Skin epidermis (tissue), 12 donors: ENCODE results near the gene WDR93.
A peak's percentile ranks its signal among the peaks of the same experiment; 100 is the strongest.

Experiments
- H3K27ac ChIP-seq, 21 experiments: fragments of 200-600 bp; sonication (generic) in 11 of 21; one replicate each; pipeline ENCODE4 v1.5.0; 2020; ENCODE audit warnings: mild to moderate bottlenecking in 3 of 21, inconsistent platforms in 2 of 21, moderate library complexity in 2 of 21
- H3K4me3 ChIP-seq, 7 experiments: fragments of 200-600 bp; sonication (generic) in 2 of 7; one replicate each; pipeline ENCODE4 v1.5.0; 2020; ENCODE audit warnings: inconsistent platforms in 2 of 7, mild to moderate bottlenecking in 2 of 7, moderate library complexity in 1 of 7

The WDR93 gene

DNA sequence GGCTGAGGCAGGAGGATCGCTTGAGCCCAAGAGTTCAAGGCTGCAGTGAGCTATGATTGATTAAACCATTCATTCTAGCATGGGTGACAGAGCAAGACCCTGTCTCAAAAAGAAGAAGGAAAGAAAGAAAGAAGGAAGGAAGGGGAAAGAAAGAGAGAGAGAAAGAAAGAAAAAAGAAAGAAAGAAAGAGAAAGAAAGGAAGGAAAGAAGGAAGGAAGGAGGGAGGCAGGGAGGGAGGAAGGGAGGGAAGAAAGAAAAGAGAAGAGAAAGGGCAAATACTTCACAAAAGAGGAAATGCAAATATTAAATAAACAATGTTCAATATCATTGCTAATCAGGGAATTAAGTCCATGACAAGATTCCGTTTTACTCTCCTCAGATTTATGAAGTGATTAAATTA lies 31.3 kb upstream of the WDR93 start:
- H3K27ac ChIP-seq, result no peak overlapping the region
- no peak overlapping the region for H3K4me3 ChIP-seq

DNA sequence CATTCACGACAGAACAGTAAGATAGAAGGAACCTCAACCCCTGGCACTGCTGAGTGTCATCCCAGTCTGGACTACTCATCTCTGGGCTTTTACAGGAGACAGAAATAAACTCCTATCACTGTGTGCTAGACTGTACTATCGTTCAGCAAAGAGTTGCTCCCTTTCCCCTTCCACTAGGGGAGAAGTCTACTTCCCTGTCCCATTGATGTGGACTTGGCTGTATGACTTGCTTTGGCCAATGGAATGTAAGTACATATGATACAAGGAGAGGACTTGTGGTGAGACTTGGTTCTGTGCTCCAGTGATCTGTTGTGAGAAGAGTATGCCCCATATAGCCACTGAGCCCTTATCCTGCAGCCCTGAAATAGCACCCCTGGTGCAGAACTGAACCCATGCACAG lies 30.1 kb upstream of the WDR93 start:
- Histone ChIP-seq H3K27ac (no peak overlapping the region), H3K4me3 (no peak overlapping the region)

GRCh38 chr15:89662893-89663626 lies 27.6 kb upstream of the WDR93 start:
- H3K27ac ChIP-seq, result peak overlapping the region in 18 of 21 experiments; percentile 21 to 86 (median 61)

GRCh38 chr15:89664441-89665350 lies 25.9 kb upstream of the WDR93 start:
- Histone ChIP-seq H3K27ac (peak overlapping the region in 15 of 21 experiments; percentile 2 to 93 (median 78)), H3K4me3 (peak overlapping the region in 6 of 7 experiments; percentile 13 to 40 (median 32))

More at GRCh38 chr15:89662893-89663626, 27.6 kb upstream of the WDR93 start:
- H3K4me3 ChIP-seq, result no peak overlapping the region

DNA sequence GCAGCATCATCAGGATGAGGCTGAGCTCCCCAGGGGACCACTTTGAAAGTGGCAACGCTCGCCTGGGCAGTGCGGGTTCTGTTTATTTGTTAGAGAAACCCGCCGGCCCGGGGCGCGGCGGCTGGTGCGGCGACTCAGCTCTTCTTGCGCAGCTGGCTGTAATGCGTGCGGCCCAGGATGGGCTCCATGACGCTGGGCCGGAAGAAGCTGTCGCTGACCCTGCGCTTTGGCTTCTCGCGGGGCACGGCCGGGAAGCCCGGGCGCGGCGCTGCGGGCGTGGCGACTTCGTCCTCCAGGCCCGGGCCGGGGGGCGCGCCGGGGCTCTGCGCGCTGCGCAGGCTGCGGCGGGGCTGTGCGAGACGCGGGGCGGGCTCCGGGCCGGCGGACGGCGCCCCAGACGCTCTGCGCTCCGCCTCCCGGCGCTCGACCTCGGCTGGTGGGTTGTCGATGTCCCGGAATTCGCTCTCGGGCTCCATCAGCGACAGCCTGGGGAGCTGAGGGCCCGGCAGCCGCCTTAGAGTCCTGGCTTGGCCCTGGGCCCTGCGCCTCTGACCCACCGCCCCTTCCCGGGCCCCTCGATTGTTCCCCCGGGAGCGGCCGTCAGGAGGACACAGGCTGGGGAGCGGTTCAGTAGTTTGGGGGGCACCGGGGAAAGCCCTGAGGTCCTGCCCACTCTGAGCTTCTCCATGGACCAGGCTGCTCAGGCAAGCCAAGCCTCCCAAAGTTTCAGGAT lies 25.0 kb upstream of the WDR93 start:
- peak overlapping the region in 20 of 21 experiments; percentile 16 to 93 (median 74) for H3K27ac ChIP-seq
- peak overlapping the region; percentile 13 to 40 (median 32) for H3K4me3 ChIP-seq

DNA sequence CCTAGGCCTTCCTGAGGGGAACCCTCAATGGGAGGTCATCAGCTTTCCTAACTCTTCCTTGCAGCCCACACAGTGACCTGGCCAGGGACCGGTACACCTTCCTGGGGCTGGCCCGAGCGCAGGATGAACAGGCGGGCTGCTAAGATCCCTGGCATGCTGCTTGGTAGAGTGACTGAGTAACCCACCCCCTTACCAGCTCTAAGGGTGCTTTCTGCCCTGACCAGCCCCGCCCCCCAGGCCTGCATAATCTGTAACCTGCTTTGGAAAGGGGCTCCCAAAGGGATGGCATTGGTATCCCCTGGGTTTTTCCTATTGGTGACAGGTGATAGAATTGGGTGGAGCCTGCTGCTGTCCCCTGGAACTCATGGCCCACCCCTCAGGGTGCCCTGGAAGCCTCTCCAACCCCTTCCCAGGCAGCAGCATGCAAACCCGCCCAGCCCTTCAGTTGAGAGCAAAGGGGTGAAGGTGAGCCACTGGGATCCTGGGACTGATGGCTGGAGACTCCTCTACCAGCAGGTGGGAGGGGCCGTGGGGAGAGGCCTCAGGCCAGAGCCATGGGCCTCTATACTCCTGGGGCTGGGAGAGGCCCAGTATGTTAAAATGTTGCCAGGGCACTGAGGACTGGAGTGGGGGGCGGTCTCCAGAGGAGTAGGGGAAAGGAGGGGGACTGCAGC lies 24.3 kb upstream of the WDR93 start:
- peak overlapping the region in 3 of 7 experiments; percentile 20 to 40 (median 32) for H3K4me3 ChIP-seq
- H3K27ac ChIP-seq, result peak overlapping the region in 18 of 21 experiments; percentile 16 to 93 (median 76)

- peak overlapping the region in 4 of 21 experiments; percentile 78 to 93 (median 90) for H3K27ac ChIP-seq
- H3K4me3 ChIP-seq, result no peak overlapping the region
Measured at GRCh38 chr15:89666858-89667705, 23.5 kb upstream of the WDR93 start.

GRCh38 chr15:89667706-89667960 lies 23.0 kb upstream of the WDR93 start:
- H3K4me3 ChIP-seq, result no peak overlapping the region

GRCh38 chr15:89668171-89668570 lies 22.4 kb upstream of the WDR93 start:
- no peak overlapping the region for H3K4me3 ChIP-seq
- H3K27ac ChIP-seq, result no peak overlapping the region

More at GRCh38 chr15:89667706-89667960, 23.0 kb upstream of the WDR93 start:
- H3K27ac ChIP-seq, result no peak overlapping the region

GRCh38 chr15:89669309-89669865 lies 21.2 kb upstream of the WDR93 start:
- H3K4me3 ChIP-seq, result no peak overlapping the region
- no peak overlapping the region for H3K27ac ChIP-seq

DNA sequence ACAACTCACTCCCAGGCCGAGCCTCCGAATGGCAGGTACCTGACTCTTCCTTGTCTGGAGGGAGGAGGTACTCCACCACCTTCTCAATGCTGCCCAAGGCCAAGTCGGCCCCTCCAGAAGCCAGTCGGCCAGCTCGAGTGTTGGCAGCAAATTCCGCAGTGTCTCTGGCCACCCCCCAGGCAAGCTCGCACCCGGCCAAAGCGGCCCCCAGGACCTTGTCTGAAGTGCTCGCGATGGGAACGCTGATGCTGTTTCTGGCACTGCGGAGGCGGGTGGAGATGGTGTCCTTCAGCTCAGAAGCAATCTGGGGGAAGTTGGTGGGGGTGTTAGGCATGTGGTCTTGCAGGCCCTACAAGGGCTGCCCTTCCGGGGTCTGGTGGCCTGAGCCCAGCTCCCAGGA lies 20.7 kb upstream of the WDR93 start:
- Histone ChIP-seq H3K4me3 (no peak overlapping the region), H3K27ac (no peak overlapping the region)

DNA sequence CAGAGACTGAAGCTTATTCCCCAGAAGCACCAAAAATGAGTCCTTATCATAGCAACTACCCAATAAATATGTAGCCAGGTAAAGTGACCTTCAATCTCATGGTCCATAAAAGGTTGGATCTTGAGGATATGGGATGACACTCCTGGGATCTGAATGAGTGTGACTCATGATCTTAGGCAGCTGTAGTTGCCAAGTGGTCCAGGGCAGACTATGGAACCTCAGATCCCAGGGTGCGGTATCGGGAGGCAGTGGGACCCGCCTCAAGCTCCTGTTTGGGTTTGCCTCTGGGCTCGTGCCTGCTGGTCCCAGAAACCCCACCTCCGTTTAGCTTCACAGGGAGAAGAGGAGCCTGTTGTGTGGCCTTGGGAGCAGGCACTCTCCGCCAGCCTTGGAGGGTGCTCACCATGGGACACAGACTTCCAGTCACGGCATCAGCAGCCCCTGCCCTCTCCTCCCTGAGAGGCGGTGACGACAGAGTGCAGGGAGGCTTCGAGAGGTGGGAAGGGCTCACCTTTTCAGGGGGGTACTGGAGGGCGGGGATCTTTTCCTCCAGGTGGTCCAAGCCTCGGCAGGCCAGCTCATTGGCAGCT lies 19.5 kb upstream of the WDR93 start:
- H3K4me3 ChIP-seq, result no peak overlapping the region
- H3K27ac ChIP-seq, result no peak overlapping the region

DNA sequence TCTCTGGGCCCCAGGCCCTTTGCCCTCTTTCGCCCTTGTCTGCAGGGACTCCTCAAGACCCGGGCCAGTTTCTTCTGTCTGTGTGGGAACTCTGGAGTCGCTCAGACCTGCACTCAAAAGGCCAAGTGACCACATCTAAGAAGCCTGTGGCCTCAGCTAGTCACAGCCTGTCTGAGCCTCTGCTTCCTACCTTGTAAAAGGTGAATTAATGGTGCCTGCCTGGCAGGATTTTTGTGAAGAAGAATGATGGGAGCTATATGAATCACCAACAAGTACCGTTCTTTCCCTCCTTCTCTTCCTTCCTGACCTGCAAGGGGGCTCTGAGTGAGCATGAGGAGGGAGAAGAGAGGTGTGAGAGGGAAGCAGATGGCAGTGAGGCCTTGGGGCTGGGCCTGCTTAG lies 18.9 kb upstream of the WDR93 start:
- Histone ChIP-seq H3K27ac (no peak overlapping the region), H3K4me3 (no peak overlapping the region)

- H3K27ac ChIP-seq, result no peak overlapping the region
Measured at GRCh38 chr15:89672221-89673164, 18.1 kb upstream of the WDR93 start.

GRCh38 chr15:89673165-89673512 lies 17.5 kb upstream of the WDR93 start:
- Histone ChIP-seq H3K27ac (no peak overlapping the region), H3K4me3 (no peak overlapping the region)

More at GRCh38 chr15:89672221-89673164, 18.1 kb upstream of the WDR93 start:
- H3K4me3 ChIP-seq, result no peak overlapping the region

- no peak overlapping the region for H3K4me3 ChIP-seq
- H3K27ac ChIP-seq, result no peak overlapping the region
Measured at GRCh38 chr15:89674526-89674925, 16.1 kb upstream of the WDR93 start.

DNA sequence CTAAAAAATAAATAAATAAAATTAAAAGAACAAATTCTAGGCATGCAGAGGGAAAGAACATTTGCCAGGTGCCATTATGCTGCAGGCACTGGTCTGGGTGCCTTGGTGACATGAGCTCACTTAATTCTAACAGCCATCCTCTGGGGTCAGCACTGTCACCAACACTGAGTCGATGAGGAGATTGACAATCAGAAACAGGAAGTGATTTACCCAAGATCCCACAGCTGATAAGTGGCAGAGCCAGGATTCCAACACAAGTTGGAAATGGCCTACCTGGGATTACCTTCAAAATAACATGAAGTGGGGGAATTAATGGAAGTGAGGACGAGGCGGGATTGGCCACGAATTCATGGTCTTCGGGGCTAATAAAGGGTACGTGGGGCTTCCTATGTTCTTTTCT lies 15.0 kb upstream of the WDR93 start:
- H3K27ac ChIP-seq, result no peak overlapping the region
- H3K4me3 ChIP-seq, result no peak overlapping the region
